Adrenal gland (tissue), 12 donors: ENCODE data around the gene TYR. TPM values are rescaled to one million over a fixed set of nuclear protein-coding genes. Genes with fewer than 3 reads are reported as not detected.
A peak's percentile ranks its signal among the peaks of the same experiment; 100 is the strongest.
"Not testable (repeated sequence)": the region's sequence is repeated elsewhere in the genome, so short reads cannot be mapped to it uniquely, and the experiment has no call there.

ENCODE experiments used
- DNase-seq, 7 donors: peaks; one replicate each; pipeline ENCODE4 v3.0.0-alpha.2; 2019 to 2020
- H3K27ac ChIP-seq, 5 donors: fragments of 200-600 bp; sonication (generic) in 4 of 5; 1 replicate in 3 of 5; 2 replicates in 2 of 5; pipeline versions ENCODE4 v1.5.1 to v1.8.0; 2016 to 2020; ENCODE audit warnings: mild to moderate bottlenecking in 1 of 5
- H3K27me3 ChIP-seq: fragments of 200-600 bp; 2 replicates; pipeline ENCODE4 v1.8.0; 2021
- H3K36me3 ChIP-seq, 2 donors: fragments of 200-600 bp; replicated peaks in 1 of 2; 1 replicate in 1 of 2; 2 replicates in 1 of 2; pipeline versions ENCODE4 v1.5.1 to v1.8.0; 2018 to 2022
- H3K4me1 ChIP-seq, 2 donors: fragments of 200-600 bp; replicated peaks in 1 of 2; 1 replicate in 1 of 2; 2 replicates in 1 of 2; pipeline versions ENCODE4 v1.5.1 to v1.8.0; 2018 to 2021
- H3K4me3 ChIP-seq, 4 donors: fragments of 200-600 bp; sonication (generic) in 3 of 4; one replicate each; pipeline ENCODE4 v1.5.1; 2016 to 2018
- H3K9me3 ChIP-seq, 3 donors: fragments of 200-600 bp; sonication (generic) in 1 of 3; replicated peaks in 1 of 3; 1 replicate in 2 of 3; 2 replicates in 1 of 3; pipeline versions ENCODE4 v1.5.1 to v1.8.0; 2016 to 2021
- CTCF ChIP-seq, 6 experiments: fragments of 450-650 bp in 4 of 6; fragments of 200-600 bp in 2 of 6; sonication (generic) in 1 of 6; IDR thresholded peaks; 1 replicate in 5 of 6; 2 replicates in 1 of 6; pipeline versions ENCODE4 v1.5.1 to v1.8.0; 2016 to 2021; ENCODE audit warnings: antibody characterized with exemption in 6 of 6, mild to moderate bottlenecking in 2 of 6, moderate library complexity in 1 of 6
- POLR2A ChIP-seq, 2 donors: fragments of 450-650 bp; IDR thresholded peaks; one replicate each; pipeline ENCODE4 v1.6.1; 2017; ENCODE audit warnings: antibody characterized with exemption in 2 of 2, mild to moderate bottlenecking in 2 of 2, moderate library complexity in 1 of 2
- WGBS, 4 donors: extraction: QIAGEN DNeasy Blood & Tissue Kit in 2 of 4; methylation state at CpG; one replicate each; pipeline versions ENCODE4 v1.1.5 to v1.1.7; 2013 to 2017; 5-methylcytosine and 5-hydroxymethylcytosine counted together
- intact Hi-C, 2 donors: fragments of 100-400 bp; cut with DNase I; formaldehyde crosslinking; loops; one replicate each; pipeline versions ENCODE4 v1.14.1 to v1.15.0; 2022 to 2023
- polyA plus RNA-seq, 3 donors: library from polyadenylated mRNA; stranded (reverse); fragments of 200-250 nt in 2 of 3; fragments of 350-450 nt in 1 of 3; fragmentation: Illumina TruSeq in 1 of 3; extraction: RNeasy Lipid Tissue Mini Kit (QIAGEN cat#74804) in 1 of 3; gene quantifications; one replicate each; pipeline ENCODE4 v1.2.3, GENCODE V29; 2013 to 2014
- total RNA-seq, 9 donors: library from RNA; depleted of rRNA in 4 of 9; stranded (reverse); fragments of >200 nt in 4 of 9; fragments of 120-200 nt in 1 of 9; fragmentation: NEBNext Ultra II Directional in 1 of 9; extraction: Animal tissue kit (Norgen Biotek cat#: 25700) in 1 of 9; gene quantifications; one replicate each; pipeline versions ENCODE4 v1.1.0 to v1.2.4, GENCODE V29; 2013 to 2023
- donor health status: healthy with polysubstance abuse.
- donor health status: Bipolar disorder and iron deficiency.
- donor health status: DM: yes; HTN: yes; CAD: no.
- donor health status: DM: no; HTN: no; CAD: no.
- donor health status: DM: no; HTN: no; CAD: no.
- donor health status: DM: yes; HTN: yes; CAD: no.

TYR gene
- total and polyA plus RNA-seq, 12 donors = 0.06 TPM; not detected in 11

- no peaks in the 10 kb centered on the region for H3K9me3 ChIP-seq
- H3K27me3 ChIP-seq = no peaks in the 10 kb centered on the region
- 68 to 77% (median 74%) methylated on average over 5 of the region's 5 CpGs for WGBS, 4 donors
- H3K27ac ChIP-seq = no peak overlapping the region
- TF ChIP-seq CTCF (IDR thresholded peaks at IDR 0.05) (no peak), POLR2A (IDR thresholded peaks at IDR 0.05) (no peak)
- H3K4me1 ChIP-seq = no peaks in the 10 kb centered on the region
- no peak overlapping the region for H3K4me3 ChIP-seq
- intact Hi-C loops = no loop called here
- no peak for DNase-seq
- no peaks in the 10 kb centered on the region for H3K36me3 ChIP-seq
Measured at GRCh38 chr11:89327885-89328284, 150.2 kb downstream of the TYR start.

GRCh38 chr11:89331940-89332339 is 154.3 kb downstream of the TYR start:
- DNase-seq, intact Hi-C loops: not testable (repeated sequence)

GRCh38 chr11:89333704-89334103 is 156.0 kb downstream of the TYR start:
- H3K4me3 ChIP-seq, H3K27me3 ChIP-seq, H3K4me1 ChIP-seq, H3K9me3 ChIP-seq, intact Hi-C loops, H3K27ac ChIP-seq, H3K36me3 ChIP-seq, DNase-seq: not testable (repeated sequence)
- WGBS, 4 donors = 23 to 40% (median 35%) methylated on average over 1 of the region's 1 CpG
- TF ChIP-seq CTCF (IDR thresholded peaks at IDR 0.05) = peak in 4 of 6 experiments; percentile 26 to 44 (median 34)

More at GRCh38 chr11:89331940-89332339, 154.3 kb downstream of the TYR start:
- not testable (repeated sequence) for H3K27me3 ChIP-seq, H3K4me1 ChIP-seq, H3K9me3 ChIP-seq, H3K4me3 ChIP-seq, H3K27ac ChIP-seq, H3K36me3 ChIP-seq
- WGBS, 4 donors = 51 to 66% (median 54%) methylated on average over 4 of the region's 4 CpGs

- H3K4me3 ChIP-seq, H3K9me3 ChIP-seq, intact Hi-C loops, H3K4me1 ChIP-seq, H3K27ac ChIP-seq, DNase-seq, H3K36me3 ChIP-seq, H3K27me3 ChIP-seq: not testable (repeated sequence)
- 64 to 69% (median 66%) methylated on average over 4 of the region's 4 CpGs for WGBS, 4 donors
Measured at GRCh38 chr11:89337100-89337650, 159.5 kb downstream of the TYR start.

- intact Hi-C loops, H3K4me3 ChIP-seq, H3K4me1 ChIP-seq, H3K9me3 ChIP-seq, H3K27me3 ChIP-seq, H3K36me3 ChIP-seq, H3K27ac ChIP-seq, DNase-seq: not testable (repeated sequence)
- WGBS, 4 donors = 27 to 41% (median 33%) methylated on average over 2 of the region's 2 CpGs
Measured at GRCh38 chr11:89338073-89338472, 160.4 kb downstream of the TYR start.

GRCh38 chr11:89340450-89340849 is 162.8 kb downstream of the TYR start:
- H3K4me1 ChIP-seq, H3K4me3 ChIP-seq, H3K9me3 ChIP-seq, H3K36me3 ChIP-seq, intact Hi-C loops, H3K27ac ChIP-seq, DNase-seq, H3K27me3 ChIP-seq: not testable (repeated sequence)

- intact Hi-C loops = not testable (repeated sequence)
Measured at GRCh38 chr11:89342880-89343572, 165.4 kb downstream of the TYR start.

More at GRCh38 chr11:89342880-89343572, 165.4 kb downstream of the TYR start:
- 49 to 62% (median 58%) methylated on average over 3 of the region's 3 CpGs for WGBS, 4 donors
- not testable (repeated sequence) for H3K27ac ChIP-seq, H3K27me3 ChIP-seq, H3K4me1 ChIP-seq, H3K36me3 ChIP-seq, H3K4me3 ChIP-seq, H3K9me3 ChIP-seq
- peak in 1 of 7 donors; percentile 9 for DNase-seq
